GM21367 (cell line): ENCODE measurements around the gene CCL7.
"Not testable (repeated sequence)": the region's sequence is repeated elsewhere in the genome, so short reads cannot be mapped to it uniquely, and the experiment has no call there.

Experiments
- ATAC-seq: cut with Tn5 transposase; IDR thresholded peaks from one replicate; pipeline ENCODE4 v1.9.1; 2021; ENCODE audit not compliant: unreplicated experiment

CCL7 gene

GRCh38 chr17:34269969-34270368, at the start of gene CCL7:
Gene CCL7, plus strand, starts transcription at chr17:34270221. Its CDS starts 70 bp downstream, at chr17:34270291.
- no peak for ATAC-seq

- ATAC-seq, result no peak
These were observed 49.1 kb upstream of the CCL7 start for GRCh38 chr17:34220752-34221395.

GRCh38 chr17:34221411-34221810, 48.6 kb upstream of the CCL7 start:
- no peak for ATAC-seq

GRCh38 chr17:34222722-34223497, 47.1 kb upstream of the CCL7 start:
- no peak for ATAC-seq

- no peak for ATAC-seq
These were observed 45.0 kb upstream of the CCL7 start for GRCh38 chr17:34225046-34225445.

- no peak for ATAC-seq
These were observed 43.8 kb upstream of the CCL7 start for GRCh38 chr17:34226011-34226743.

GRCh38 chr17:34226744-34227034, 43.3 kb upstream of the CCL7 start:
- no peak for ATAC-seq

GRCh38 chr17:34227293-34227692, 42.7 kb upstream of the CCL7 start:
- not testable (repeated sequence) for ATAC-seq

GRCh38 chr17:34227707-34228106, 42.3 kb upstream of the CCL7 start:
- ATAC-seq, result no peak

- no peak for ATAC-seq
These were observed 41.2 kb upstream of the CCL7 start for GRCh38 chr17:34228781-34229180.

- no peak for ATAC-seq
These were observed 39.7 kb upstream of the CCL7 start for GRCh38 chr17:34230342-34230741.

- ATAC-seq, result no peak
These were observed 35.4 kb upstream of the CCL7 start for GRCh38 chr17:34234616-34235015.

GRCh38 chr17:34235389-34236028, 34.5 kb upstream of the CCL7 start:
- no peak for ATAC-seq

GRCh38 chr17:34236281-34236892, 33.6 kb upstream of the CCL7 start:
- ATAC-seq, result no peak

- no peak for ATAC-seq
These were observed 32.6 kb upstream of the CCL7 start for GRCh38 chr17:34237458-34237857.

GRCh38 chr17:34241062-34241461, 29.0 kb upstream of the CCL7 start:
- no peak for ATAC-seq

GRCh38 chr17:34242587-34243363, 27.2 kb upstream of the CCL7 start:
- no peak for ATAC-seq

- no peak for ATAC-seq
These were observed 26.4 kb upstream of the CCL7 start for GRCh38 chr17:34243364-34244320.

- no peak for ATAC-seq
These were observed 24.6 kb upstream of the CCL7 start for GRCh38 chr17:34245351-34245905.
